ENCODE measurements around the gene TMIGD2.
"Not testable (repeated sequence)": the region's sequence is repeated elsewhere in the genome, so short reads cannot be mapped to it uniquely, and the experiment has no call there.

The TMIGD2 gene

DNA sequence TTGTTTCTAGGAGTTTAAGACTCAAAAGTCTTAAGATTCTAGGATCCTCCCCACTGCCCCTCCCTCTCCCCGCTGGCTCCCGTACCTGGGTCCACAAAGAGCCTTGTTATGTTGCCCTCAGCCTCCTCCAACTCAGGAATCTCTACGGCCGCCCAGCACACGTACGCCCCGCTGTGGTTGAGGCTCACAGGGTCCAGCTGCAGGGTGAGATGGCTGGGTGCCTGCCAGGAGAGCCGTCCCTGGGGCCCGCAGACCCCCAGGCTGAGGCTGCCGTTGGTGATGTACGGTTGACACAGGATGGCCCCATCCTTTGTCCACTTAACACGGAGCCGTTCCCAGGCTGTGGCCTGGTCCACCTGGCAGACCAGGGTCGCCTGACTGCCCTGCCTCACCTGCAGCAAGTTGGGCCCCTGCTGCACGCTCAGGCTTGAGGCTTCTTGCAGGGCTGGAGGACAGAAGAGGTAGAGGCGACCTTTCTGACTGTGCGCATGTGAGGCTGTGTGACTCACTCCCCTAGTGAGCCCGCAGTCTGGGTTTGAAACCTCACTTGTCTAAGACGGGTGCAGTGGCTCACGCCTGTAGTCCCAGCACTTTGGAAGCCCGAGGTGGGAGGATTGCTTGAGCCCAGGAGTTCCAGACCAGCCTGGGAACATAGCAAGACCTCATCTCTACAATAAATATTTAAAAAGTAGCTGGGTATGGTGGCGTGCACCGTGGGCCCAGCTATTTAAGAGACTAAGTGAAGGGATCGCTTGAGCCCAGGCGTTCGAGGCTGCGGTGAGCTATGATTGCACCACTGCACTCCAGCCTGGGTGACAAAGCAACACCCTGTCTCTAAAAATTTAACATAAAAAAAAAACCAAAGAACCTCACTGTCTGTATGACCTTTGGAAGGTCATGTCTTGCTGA is 4.0 kb downstream of the TMIGD2 start:
- DNase-seq (ENCODE audit: low read depth) = no peak

GRCh38 chr19:4295972-4296771 is 6.0 kb downstream of the TMIGD2 start:
- no peak for DNase-seq (ENCODE audit: low read depth)

- DNase-seq (ENCODE audit: low read depth) = no peak
Observed at GRCh38 chr19:4294389-4294788, 7.8 kb downstream of the TMIGD2 start.

DNA sequence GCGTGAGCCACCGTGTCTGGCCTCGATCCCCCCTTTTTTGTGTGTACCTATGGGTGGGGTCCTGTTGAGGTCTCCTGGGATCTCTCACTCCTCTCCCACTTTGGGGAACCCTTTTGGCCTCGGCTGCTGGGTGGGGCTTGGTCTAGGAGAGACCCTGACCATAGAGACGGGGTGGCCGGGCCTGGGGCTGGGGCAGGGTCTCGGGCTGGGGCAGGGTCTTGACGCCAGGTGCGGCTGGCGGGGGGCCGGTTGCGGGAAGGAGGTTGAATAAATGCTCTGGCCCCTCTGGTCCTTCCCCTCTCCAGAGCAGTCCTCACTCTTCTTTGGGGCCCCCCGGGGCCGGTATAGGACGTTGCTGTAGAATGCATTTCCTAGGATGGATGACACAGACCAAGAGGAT is 9.7 kb downstream of the TMIGD2 start:
- no peak for DNase-seq (ENCODE audit: low read depth)

DNA sequence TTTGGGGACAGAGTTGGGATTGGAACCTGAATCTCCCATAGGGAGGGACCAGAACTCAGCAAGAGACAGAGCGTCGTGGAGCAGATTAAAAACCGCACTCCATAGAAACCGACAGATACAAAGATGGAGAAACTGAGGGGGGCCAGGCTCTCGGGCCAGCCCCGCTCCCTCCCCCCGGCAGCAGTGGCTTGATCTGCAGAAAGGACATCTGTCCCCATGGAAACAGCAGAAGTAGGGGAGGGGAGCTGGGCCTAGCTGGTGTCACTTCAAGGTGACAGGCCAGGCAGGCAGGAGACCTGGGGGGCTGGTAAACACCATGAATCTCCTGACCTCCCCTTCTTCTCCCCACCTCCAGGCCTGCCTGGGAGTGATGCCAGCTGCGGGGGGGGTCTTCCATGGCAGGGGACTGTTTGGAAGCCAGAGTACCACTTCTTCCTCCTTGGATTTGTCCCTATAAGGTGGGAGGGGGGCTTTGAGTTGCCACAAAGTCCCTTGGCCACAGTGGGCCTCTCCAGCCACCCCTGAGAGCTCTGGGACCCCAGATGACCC is 10.9 kb downstream of the TMIGD2 start:
- no peak for DNase-seq (ENCODE audit: low read depth)

DNA sequence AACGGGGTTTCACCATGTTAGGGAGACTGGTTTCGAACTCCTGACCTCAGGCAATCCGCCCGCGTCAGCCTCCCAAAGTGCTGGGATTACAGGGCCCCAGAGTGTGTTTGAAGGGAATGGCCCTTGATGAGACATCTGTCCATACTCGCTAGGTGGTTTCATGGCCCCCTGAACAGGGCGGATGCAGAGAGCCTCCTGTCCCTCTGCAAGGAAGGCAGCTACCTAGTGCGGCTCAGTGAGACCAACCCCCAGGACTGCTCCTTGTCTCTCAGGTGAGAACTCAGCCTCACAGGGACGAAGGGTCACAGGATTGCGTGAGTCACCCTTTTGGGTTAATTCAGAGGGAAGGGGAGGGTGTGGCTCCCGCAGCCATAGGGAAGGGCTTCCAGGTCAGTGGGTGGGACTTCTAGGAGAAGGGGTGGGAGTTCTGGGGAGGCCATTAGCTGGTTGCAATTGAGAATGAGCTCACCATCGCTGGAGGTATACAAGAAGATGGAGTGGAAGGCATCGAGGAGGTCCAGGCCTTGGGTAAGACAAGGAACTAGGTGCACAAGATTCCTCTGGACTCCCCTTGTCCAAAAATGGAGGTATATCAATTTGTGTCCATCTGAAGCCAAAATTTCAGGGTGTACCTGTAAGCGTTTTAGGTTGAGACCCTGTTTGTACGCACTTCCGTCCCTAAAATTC is 14.0 kb downstream of the TMIGD2 start:
- no peak for DNase-seq (ENCODE audit: low read depth)

- not testable (repeated sequence) for DNase-seq (ENCODE audit: low read depth)
Observed at GRCh38 chr19:4286141-4286540, 16.0 kb downstream of the TMIGD2 start.

- no peak for DNase-seq (ENCODE audit: low read depth)
Observed at GRCh38 chr19:4284974-4285373, 17.2 kb downstream of the TMIGD2 start.

DNA sequence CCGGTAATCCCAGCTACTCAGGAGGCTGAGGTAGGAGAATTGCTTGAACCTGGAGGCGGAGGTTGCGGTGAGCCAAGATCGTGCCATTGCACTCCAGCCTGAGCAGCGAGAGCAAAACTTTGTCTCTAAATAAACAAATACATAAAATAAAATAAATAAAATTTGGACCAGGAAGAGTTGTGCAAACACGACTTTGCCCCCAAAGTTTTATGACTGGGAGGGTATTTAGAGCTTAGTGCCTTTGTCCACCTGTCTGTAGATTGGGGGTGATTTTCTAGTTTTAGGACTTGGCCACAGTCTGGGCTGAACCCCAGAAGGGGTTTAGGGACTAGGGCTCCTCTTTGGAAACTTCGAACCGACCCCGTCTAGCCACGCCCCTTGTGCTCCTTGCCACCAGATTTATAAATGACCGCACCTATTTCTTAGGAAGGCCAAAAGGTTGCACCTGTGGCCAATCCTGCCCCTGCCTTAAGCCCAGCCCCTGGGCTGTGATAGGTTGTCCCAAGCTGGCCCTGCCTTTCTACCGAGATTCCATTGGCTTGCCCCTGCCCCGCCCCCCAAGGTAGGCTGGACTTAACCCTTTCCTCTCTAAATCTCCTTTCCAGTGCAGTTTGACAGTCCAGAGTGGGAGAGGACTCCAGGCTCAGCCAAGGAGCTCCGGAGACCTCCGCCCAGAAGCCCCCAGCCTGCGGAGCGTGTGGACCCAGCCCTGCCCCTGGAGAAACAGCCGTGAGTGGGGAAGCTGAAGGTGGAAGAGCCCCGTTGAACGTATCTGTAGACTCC is 17.8 kb downstream of the TMIGD2 start:
- no peak for DNase-seq (ENCODE audit: low read depth)

DNA sequence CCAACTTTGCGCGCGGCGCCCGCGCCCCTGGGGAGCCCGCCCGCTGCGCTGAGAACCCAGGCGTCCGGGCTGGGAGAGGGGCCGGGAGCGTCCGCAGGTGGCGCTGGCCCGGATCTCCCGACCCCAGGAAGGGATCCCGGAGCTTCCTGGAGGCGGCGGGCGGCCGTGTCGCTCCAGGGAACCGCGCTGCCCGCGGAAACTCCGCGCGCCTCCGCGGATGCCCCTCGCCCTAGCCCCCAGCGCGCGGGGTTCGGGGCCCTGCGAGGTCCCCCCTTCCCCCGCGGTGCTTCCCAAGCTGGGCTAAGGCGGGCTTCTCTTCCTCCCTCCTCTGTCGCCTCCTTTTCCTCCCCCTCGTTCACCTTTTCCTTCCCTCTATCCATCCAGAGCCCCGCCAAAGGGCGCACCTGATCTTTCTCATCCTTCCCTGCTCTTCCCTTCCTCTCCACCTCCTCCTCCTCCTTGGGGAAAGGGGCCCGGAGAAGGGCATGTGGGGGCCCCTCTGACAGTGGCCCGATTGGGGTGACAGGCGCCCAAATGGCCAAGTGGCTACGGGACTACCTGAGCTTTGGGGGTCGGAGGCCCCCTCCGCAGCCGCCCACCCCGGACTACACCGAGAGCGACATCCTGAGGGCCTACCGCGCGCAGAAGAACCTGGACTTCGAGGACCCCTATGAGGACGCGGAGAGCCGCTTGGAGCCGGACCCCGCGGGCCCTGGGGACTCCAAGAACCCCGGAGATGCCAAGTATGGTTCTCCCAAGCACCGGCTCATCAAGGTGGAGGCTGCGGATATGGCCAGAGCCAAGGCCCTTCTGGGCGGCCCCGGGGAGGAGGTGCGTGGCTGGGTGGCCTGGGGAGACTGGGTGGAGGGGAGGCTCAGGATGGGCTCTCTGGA is 22.4 kb downstream of the TMIGD2 start:
- no peak for DNase-seq (ENCODE audit: low read depth)

DNA sequence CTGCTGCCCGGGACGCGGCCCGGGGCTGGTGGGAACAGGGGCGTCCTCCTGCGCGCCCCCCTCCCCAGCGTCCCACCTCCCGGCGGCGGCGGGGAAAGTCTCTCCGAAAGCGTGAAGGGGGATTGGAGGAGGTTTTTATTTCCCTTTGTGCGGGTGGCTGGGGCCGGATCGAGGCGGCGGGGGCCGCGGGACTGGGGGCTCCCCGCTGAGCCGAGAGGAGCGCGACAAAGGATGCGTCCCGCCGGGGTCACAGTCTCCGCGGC is 23.0 kb downstream of the TMIGD2 start:
- DNase-seq (ENCODE audit: low read depth) = no peak

DNA sequence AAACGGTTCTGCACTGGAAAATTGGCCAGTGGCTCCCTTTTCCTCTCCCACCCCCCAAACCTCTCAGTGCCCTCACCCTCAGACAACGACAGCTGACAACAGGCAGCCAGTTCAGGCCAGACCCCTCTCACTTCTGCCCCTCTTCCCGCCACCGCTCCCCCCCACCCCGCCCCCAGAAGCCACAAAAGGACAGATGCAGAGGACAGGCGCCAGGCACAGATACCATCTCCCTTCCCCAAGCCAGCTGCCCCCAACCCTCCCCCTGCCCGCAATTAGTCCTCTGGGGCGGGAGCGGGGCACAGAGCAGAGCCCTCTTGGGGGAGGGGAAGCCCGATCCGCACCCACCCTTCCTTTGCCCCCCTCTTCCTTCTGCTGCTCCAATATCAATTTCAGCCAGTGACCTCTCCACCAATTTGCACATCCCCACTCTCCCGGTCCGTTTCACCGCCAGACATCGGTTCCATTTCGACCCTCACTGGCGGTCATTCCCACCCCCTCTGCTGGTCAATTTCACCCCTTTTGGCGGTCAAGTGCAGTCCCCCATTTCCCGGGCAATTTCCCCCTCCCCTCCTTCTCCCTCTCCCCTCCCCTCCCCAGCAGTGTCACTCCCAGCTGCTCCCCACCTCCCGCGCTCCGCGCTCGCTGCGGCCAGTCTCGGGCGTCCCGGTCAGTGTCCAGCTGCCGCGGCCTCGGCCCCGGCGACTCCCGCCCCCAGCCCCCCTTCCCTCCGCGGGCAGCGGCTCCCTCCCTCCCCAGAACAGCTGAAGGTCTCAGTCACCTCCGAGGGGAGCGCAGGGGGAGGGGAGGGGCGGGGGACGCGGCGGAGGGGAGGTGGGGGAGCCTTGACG is 23.5 kb downstream of the TMIGD2 start, which contains the start of gene SHD:
TSS of gene SHD (plus strand) at position 848 of the 848 bp plus-strand sequence. CDS start 798 bp downstream, outside the sequence.
- DNase-seq (ENCODE audit: low read depth) = no peak

GRCh38 chr19:4278010-4278409 is 24.2 kb downstream of the TMIGD2 start:
- no peak for DNase-seq (ENCODE audit: low read depth)

DNA sequence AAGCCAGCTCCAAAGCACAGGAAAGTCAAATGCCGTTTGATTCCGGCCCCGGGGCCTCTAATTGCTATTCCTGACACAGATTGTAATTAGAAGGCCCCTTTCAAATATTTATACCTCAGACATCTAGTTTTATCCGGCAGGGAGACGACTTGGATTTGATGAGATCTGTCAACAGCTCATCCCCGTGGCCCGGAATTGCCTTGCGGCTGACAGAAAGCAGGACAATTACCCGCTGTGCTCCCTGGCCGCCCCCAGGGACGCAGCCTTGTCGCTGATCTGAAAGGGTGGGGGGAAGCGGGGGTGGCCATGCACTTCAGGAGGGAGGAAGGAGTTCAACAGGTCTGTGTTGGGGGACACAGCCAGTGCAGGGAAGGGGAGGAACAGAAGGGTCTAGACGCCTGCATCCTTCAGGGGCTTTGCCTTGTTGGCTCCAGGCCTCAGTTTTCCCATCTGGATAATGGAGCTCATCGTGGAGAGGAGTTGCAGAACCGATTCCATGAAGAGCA is 24.9 kb downstream of the TMIGD2 start:
- DNase-seq (ENCODE audit: low read depth) = no peak

- DNase-seq (ENCODE audit: low read depth) = not testable (repeated sequence)
Observed at GRCh38 chr19:4274321-4274686, 27.9 kb downstream of the TMIGD2 start.

DNA sequence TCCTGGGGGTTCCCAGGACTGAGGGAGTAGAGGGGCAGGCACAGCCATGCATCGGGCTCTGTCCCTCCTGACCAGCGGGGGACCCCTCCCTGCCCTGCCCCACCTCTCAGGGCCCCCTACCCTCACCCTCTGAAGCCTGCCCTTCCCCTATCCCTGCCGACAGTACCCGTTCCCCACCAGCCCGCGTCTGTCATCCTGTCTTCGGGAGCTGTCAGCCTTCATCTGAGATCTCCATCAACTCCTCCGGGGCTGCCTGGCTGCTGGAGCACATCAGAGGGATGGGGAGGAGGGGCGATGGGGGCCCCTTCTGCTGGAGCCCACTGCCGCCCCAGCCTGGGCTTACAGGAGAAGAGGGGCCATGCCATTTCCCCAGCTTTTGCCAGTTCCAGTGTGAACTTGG is 29.3 kb downstream of the TMIGD2 start:
- no peak for DNase-seq (ENCODE audit: low read depth)

DNA sequence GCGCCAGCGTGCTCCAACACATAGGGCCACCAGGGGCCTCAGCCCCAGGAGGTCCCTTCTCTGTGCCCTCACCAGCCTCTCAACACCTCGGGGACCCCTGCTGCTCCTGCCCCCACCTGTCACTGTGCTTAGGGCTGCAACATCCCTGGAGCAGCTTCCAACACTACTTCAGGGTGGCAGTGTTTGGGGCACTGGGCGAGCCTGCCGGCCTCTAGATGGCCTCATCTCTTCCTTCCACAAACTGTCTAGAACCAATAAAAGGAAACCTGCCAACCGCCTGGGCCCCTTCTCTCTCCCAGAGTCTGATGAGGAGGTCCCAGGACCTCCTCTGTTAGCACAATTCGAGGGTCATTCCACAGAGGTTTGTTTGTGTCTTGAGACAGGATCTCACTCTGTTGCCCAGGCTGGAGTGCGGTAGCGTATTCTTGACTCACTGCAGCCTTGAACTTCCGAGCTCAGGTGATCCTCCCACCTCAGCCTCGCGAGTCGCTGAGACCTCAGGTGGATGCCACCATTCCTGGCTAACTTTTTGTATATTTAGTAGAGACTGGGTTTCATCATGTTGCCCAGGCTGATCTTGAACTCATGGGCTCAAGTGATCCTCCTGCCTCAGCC is 33.3 kb downstream of the TMIGD2 start:
- no peak for DNase-seq (ENCODE audit: low read depth)

GRCh38 chr19:4267901-4268815 is 34.0 kb downstream of the TMIGD2 start:
- no peak for DNase-seq (ENCODE audit: low read depth)
